Hematopoietic multipotent progenitor cell (in vitro differentiated cells): Measurements from ENCODE around the gene UCMA. TPM values are rescaled to one million over a fixed set of nuclear protein-coding genes. Genes with fewer than 3 reads are reported as not detected.
A peak's percentile ranks its signal among the peaks of the same experiment; 100 is the strongest.
"Not testable (repeated sequence)": the region's sequence is repeated elsewhere in the genome, so short reads cannot be mapped to it uniquely, and the experiment has no call there.

Experiments
- DNase-seq, 3 donors: peaks; one replicate each; pipeline ENCODE4 v3.0.0-alpha.2; 2011 to 2015; ENCODE audit warnings: low read depth in 2 of 3, low spot score in 2 of 3
- total RNA-seq: library from RNA; depleted of rRNA; stranded (reverse); fragments of >200 nt; gene quantifications from one replicate; pipeline ENCODE4 v1.2.3, GENCODE V29; 2012

The UCMA gene
- not detected for total RNA-seq

- DNase-seq = no peak
Observed at GRCh38 chr10:13234172-13234571, at the start of gene UCMA. UCMA (minus strand) TSS chr10:13234374; CDS start chr10:13234258, 116 bp downstream.

- DNase-seq = not testable (repeated sequence)
Observed at GRCh38 chr10:13282348-13282747, 48.2 kb upstream of the UCMA start.

GRCh38 chr10:13276749-13277365 lies 42.7 kb upstream of the UCMA start:
- DNase-seq = no peak

- DNase-seq = not testable (repeated sequence)
Observed at GRCh38 chr10:13276146-13276545, 42.0 kb upstream of the UCMA start.

GRCh38 chr10:13272164-13272571 lies 38.0 kb upstream of the UCMA start:
- no peak for DNase-seq

- peak; percentile 6 to 42 (median 16) for DNase-seq
Observed at GRCh38 chr10:13271552-13272163, 37.5 kb upstream of the UCMA start.

GRCh38 chr10:13270877-13271551 lies 36.8 kb upstream of the UCMA start:
- no peak for DNase-seq

- peak in 2 of 3 donors; percentile 18 to 71 for DNase-seq
Observed at GRCh38 chr10:13268841-13269240, 34.7 kb upstream of the UCMA start.

- no peak for DNase-seq
Observed at GRCh38 chr10:13268310-13268709, 34.1 kb upstream of the UCMA start.

GRCh38 chr10:13263591-13263990 lies 29.4 kb upstream of the UCMA start:
- DNase-seq = no peak

GRCh38 chr10:13262433-13262832 lies 28.3 kb upstream of the UCMA start:
- no peak for DNase-seq

- DNase-seq = no peak
Observed at GRCh38 chr10:13257621-13258140, 23.5 kb upstream of the UCMA start.

- no peak for DNase-seq
Observed at GRCh38 chr10:13256627-13257026, 22.5 kb upstream of the UCMA start.

- no peak for DNase-seq
Observed at GRCh38 chr10:13253726-13254125, 19.6 kb upstream of the UCMA start.

- DNase-seq = no peak
Observed at GRCh38 chr10:13247784-13248183, 13.6 kb upstream of the UCMA start.

GRCh38 chr10:13247246-13247645 lies 13.1 kb upstream of the UCMA start:
- DNase-seq = no peak

- DNase-seq = not testable (repeated sequence)
Observed at GRCh38 chr10:13242260-13242659, 8.1 kb upstream of the UCMA start.

GRCh38 chr10:13241613-13242012 lies 7.4 kb upstream of the UCMA start:
- no peak for DNase-seq

- DNase-seq = no peak
Observed at GRCh38 chr10:13239923-13240322, 5.7 kb upstream of the UCMA start.

- DNase-seq = no peak
Observed at GRCh38 chr10:13238271-13239077, 4.3 kb upstream of the UCMA start.

- no peak for DNase-seq
Observed at GRCh38 chr10:13236638-13237037, 2.5 kb upstream of the UCMA start.
